Amniotic epithelial cell (primary cell): ENCODE data around the gene DBNDD1.
"Not testable (repeated sequence)": the region's sequence is repeated elsewhere in the genome, so short reads cannot be mapped to it uniquely, and the experiment has no call there.

ENCODE experiments used
- DNase-seq: peaks from one replicate; pipeline ENCODE4 v3.0.0-alpha.2; 2010; ENCODE audit warnings: low read depth

The DBNDD1 gene

GRCh38 chr16:90018652-90019542 is at the start of gene DBNDD1:
Gene DBNDD1, minus strand, starts transcription at chr16:90019456. Its CDS starts 115 bp downstream, at chr16:90019341.
- DNase-seq, result no peak

- peak; percentile 17 for DNase-seq
Observed at GRCh38 chr16:90061437-90061836, 42.2 kb upstream of the DBNDD1 start.

- peak; percentile 80 for DNase-seq
Observed at GRCh38 chr16:90057738-90058173, 38.5 kb upstream of the DBNDD1 start.

- DNase-seq, result not testable (repeated sequence)
Observed at GRCh38 chr16:90056521-90056920, 37.3 kb upstream of the DBNDD1 start.

- no peak for DNase-seq
Observed at GRCh38 chr16:90055371-90055770, 36.1 kb upstream of the DBNDD1 start.

- DNase-seq, result no peak
Observed at GRCh38 chr16:90054554-90054953, 35.3 kb upstream of the DBNDD1 start.

GRCh38 chr16:90053902-90054500 is 34.7 kb upstream of the DBNDD1 start:
- no peak for DNase-seq

- DNase-seq, result no peak
Observed at GRCh38 chr16:90050969-90051368, 31.7 kb upstream of the DBNDD1 start.

GRCh38 chr16:90048737-90049330 is 29.6 kb upstream of the DBNDD1 start:
- no peak for DNase-seq

- no peak for DNase-seq
Observed at GRCh38 chr16:90048347-90048722, 29.1 kb upstream of the DBNDD1 start.

- no peak for DNase-seq
Observed at GRCh38 chr16:90047714-90048346, 28.6 kb upstream of the DBNDD1 start.

GRCh38 chr16:90046971-90047713 is 27.9 kb upstream of the DBNDD1 start:
- DNase-seq, result peak; percentile 63

GRCh38 chr16:90046122-90046970 is 27.1 kb upstream of the DBNDD1 start:
- no peak for DNase-seq

- no peak for DNase-seq
Observed at GRCh38 chr16:90044111-90044551, 24.9 kb upstream of the DBNDD1 start.

GRCh38 chr16:90043526-90043925 is 24.3 kb upstream of the DBNDD1 start:
- no peak for DNase-seq

- DNase-seq, result no peak
Observed at GRCh38 chr16:90042946-90043514, 23.8 kb upstream of the DBNDD1 start.

GRCh38 chr16:90041896-90042473 is 22.7 kb upstream of the DBNDD1 start:
- DNase-seq, result no peak

- no peak for DNase-seq
Observed at GRCh38 chr16:90040152-90041023, 21.1 kb upstream of the DBNDD1 start.

GRCh38 chr16:90037276-90037675 is 18.0 kb upstream of the DBNDD1 start:
- no peak for DNase-seq
